HepG2 (cell line): ENCODE data around the gene KDM7A. TPM values are rescaled to one million over a fixed set of nuclear protein-coding genes. Genes with fewer than 3 reads are reported as not detected.

Experiments used
- ATAC-seq: fragments of 200-7000 bp; cut with Tn5 transposase; 3 replicates; pipeline ENCODE4 v1.9.1; 2020; ENCODE audit warnings: mild to moderate bottlenecking, moderate library complexity
- BruUV-seq: library from RNA; stranded (reverse); fragments of 400-500 nt; replicated peaks from 2 replicates; lab custom pipeline; 2021; lab: Mats Ljungman, UMichigan
- CTCF ChIA-PET: fragments of 300-600 bp; formaldehyde crosslinking; extraction: SDS; loops from one replicate; lab custom pipeline; 2021; ENCODE audit warnings: low total read pairs, inconsistent platforms, low intra/inter-chr PET ratio; lab: Yijun Ruan, JAX
- POLR2A ChIA-PET: fragments of 350-600 bp; sonication (Branson Sonifier 250); formaldehyde crosslinking; loops from one replicate; lab custom pipeline; 2020; ENCODE audit warnings: antibody characterized with exemption, inconsistent platforms; lab: Yijun Ruan, JAX
- DNase-seq: peaks from one replicate; pipeline ENCODE4 v3.0.0-alpha.2; 2015; ENCODE audit warnings: low spot score
- FAIRE-seq: peaks from 3 replicates; lab custom pipeline; 2011; peaks lifted over from hg19 to GRCh38; lab: Jason Lieb, UNC
- H2AFZ ChIP-seq: one replicate; pipeline ENCODE4 v1.6.1; 2011; ENCODE audit warnings: low read length, inconsistent platforms
- H3K27ac ChIP-seq: fragments of 300-600 bp; 3 replicates; pipeline ENCODE4 v1.8.0; 2011; ENCODE audit warnings: mixed run types, mild to moderate bottlenecking, mixed read lengths, low read length, inconsistent platforms; ENCODE audit not compliant: insufficient read depth; ENCODE audit errors: extremely low read length
- H3K27me3 ChIP-seq, 2 experiments: fragments of 200-600 bp in 1 of 2; 2 replicates in 1 of 2; 3 replicates in 1 of 2; pipeline versions ENCODE4 v1.6.0 to v1.8.0; 2011; ENCODE audit warnings: low read length in 2 of 2, mild to moderate bottlenecking in 2 of 2, moderate library complexity in 2 of 2, inconsistent platforms in 1 of 2; ENCODE audit not compliant: insufficient read depth in 2 of 2, control insufficient read depth in 1 of 2
- H3K36me3 ChIP-seq, 2 experiments: fragments of 200-600 bp in 1 of 2; replicated peaks in 1 of 2; 2 replicates in 1 of 2; 3 replicates in 1 of 2; pipeline versions ENCODE4 v1.5.1 to v1.8.0; 2011; ENCODE audit warnings: low read length in 2 of 2, inconsistent platforms in 1 of 2; ENCODE audit not compliant: insufficient read depth in 2 of 2, control insufficient read depth in 1 of 2
- H3K4me1 ChIP-seq: 2 replicates; pipeline ENCODE4 v1.5.1; 2012; ENCODE audit warnings: low read length, inconsistent platforms; ENCODE audit not compliant: insufficient read depth
- H3K4me2 ChIP-seq: 2 replicates; pipeline ENCODE4 v1.6.0; 2011; ENCODE audit warnings: low read depth, low read length, inconsistent platforms
- H3K4me3 ChIP-seq, 3 experiments: fragments of 200-600 bp in 1 of 3; sonication (generic), shearing (Covaris generic) in 1 of 3; replicated peaks in 1 of 3; 2 replicates each; pipeline ENCODE4 v1.5.1; 2011 to 2016; ENCODE audit warnings: low read length in 3 of 3, inconsistent platforms in 2 of 3, low read depth in 2 of 3, mild to moderate bottlenecking in 2 of 3, control low read depth in 1 of 3, mixed read lengths in 1 of 3; ENCODE audit not compliant: insufficient read depth in 1 of 3
- H3K79me2 ChIP-seq: one replicate; pipeline ENCODE4 v1.6.1; 2011; ENCODE audit warnings: low read length, inconsistent platforms; ENCODE audit not compliant: insufficient read depth
- H3K9ac ChIP-seq: 2 replicates; pipeline ENCODE4 v1.6.0; 2011; ENCODE audit warnings: mild to moderate bottlenecking, low read depth, low read length, inconsistent platforms; ENCODE audit not compliant: insufficient read depth
- H3K9me3 ChIP-seq: 2 replicates; pipeline ENCODE4 v1.5.1; 2012; ENCODE audit warnings: mild to moderate bottlenecking, low read length
- H4K20me1 ChIP-seq: 2 replicates; pipeline ENCODE4 v1.6.0; 2011; ENCODE audit warnings: inconsistent platforms, mild to moderate bottlenecking, low read length, moderate library complexity; ENCODE audit not compliant: insufficient read depth
- ATF7 ChIP-seq, 2 experiments: fragments of 450-650 bp in 1 of 2; sonication (generic) in 1 of 2; formaldehyde crosslinking in 1 of 2; IDR thresholded peaks; 2 replicates each; pipeline versions ENCODE4 v1.4.0 to v1.6.1; 2016 to 2020; ENCODE audit warnings: antibody characterized with exemption in 1 of 2, mild to moderate bottlenecking in 1 of 2, missing genetic modification reagents in 1 of 2
- CREB1 ChIP-seq, 2 experiments: fragments of 450-650 bp in 1 of 2; IDR thresholded peaks; 2 replicates each; pipeline ENCODE4 v1.6.1; 2016 to 2017; ENCODE audit warnings: control low read depth in 1 of 2, mild to moderate bottlenecking in 1 of 2, missing compliant biosample characterization in 1 of 2, missing genetic modification characterization in 1 of 2
- ZMYM3 ChIP-seq: sonication (generic); formaldehyde crosslinking; IDR thresholded peaks from 2 replicates; pipeline ENCODE4 v1.5.1; 2020; ENCODE audit warnings: mild to moderate bottlenecking, missing genetic modification reagents
- ZNF605 ChIP-seq: sonication (generic); formaldehyde crosslinking; IDR thresholded peaks from 2 replicates; pipeline ENCODE4 v1.8.0; 2022; ENCODE audit warnings: mild to moderate bottlenecking, missing genetic modification reagents
- ZNF720 ChIP-seq: sonication (generic); formaldehyde crosslinking; IDR thresholded peaks from 2 replicates; pipeline ENCODE4 v1.4.0; 2020; ENCODE audit warnings: missing genetic modification reagents
- ZNF766 ChIP-seq: sonication (generic); formaldehyde crosslinking; IDR thresholded peaks from 2 replicates; pipeline ENCODE4 v1.5.0; 2020; ENCODE audit warnings: missing genetic modification reagents, borderline replicate concordance
- WGBS: methylation state at CpG from one replicate; pipeline ENCODE4 v1.1.6; 2017; ENCODE audit warnings: low lambda C conversion rate; 5-methylcytosine and 5-hydroxymethylcytosine counted together
- in situ Hi-C: cut with HindIII; loops from 2 replicates; pipeline ENCODE4 v1.10.0; 2017; ENCODE audit warnings: low pct_unique_long_range_greater_than_20kb; ENCODE audit not compliant: extremely low pct_ligation_motif_present
- intact Hi-C: fragments of 100-400 bp; cut with micrococcal nuclease; formaldehyde crosslinking; loops from one replicate; pipeline ENCODE4 v1.10.0; 2022; ENCODE audit not compliant: unreplicated experiment
- polyA plus RNA-seq, 8 experiments: library from polyadenylated mRNA; depleted of rRNA in 3 of 8; stranded (reverse) in 7 of 8; unstranded in 1 of 8; fragments of >200 nt; fragmentation: Illumina TruSeq in 4 of 8; extraction: Trizol in 4 of 8; gene quantifications; 2 replicates each; pipeline versions ENCODE4 v1.2.1 to v1.2.3, GENCODE V29; 2011 to 2016; ENCODE audit warnings: low read depth in 4 of 8, missing spikeins in 1 of 8, mixed read lengths in 1 of 8; ENCODE audit not compliant: insufficient read depth in 1 of 8
- total RNA-seq, 5 experiments: library from RNA; depleted of rRNA; stranded (reverse); fragments of >200 nt; fragmentation: Illumina TruSeq; extraction: Trizol; gene quantifications; 2 replicates each; pipeline ENCODE4 v1.2.3, GENCODE V29; 2016; ENCODE audit warnings: low read depth in 1 of 5
- TF ChIP-seq, protein P1 (sequence below): IDR thresholded peaks from 2 replicates; pipeline ENCODE4 v1.6.1; 2012; ENCODE audit warnings: inconsistent platforms
- TF ChIP-seq, protein P2 (sequence below): fragments of 450-650 bp; IDR thresholded peaks from 2 replicates; pipeline ENCODE4 v1.6.1; 2016
- TF ChIP-seq, protein P3 (sequence below): IDR thresholded peaks from 2 replicates; pipeline ENCODE4 v1.6.1; 2018; ENCODE audit warnings: missing genetic modification reagents, mild to moderate bottlenecking, missing compliant biosample characterization
- TF ChIP-seq, protein P4 (sequence below): IDR thresholded peaks from 2 replicates; pipeline ENCODE4 v1.6.1; 2016; ENCODE audit warnings: missing compliant biosample characterization, missing genetic modification reagents, borderline replicate concordance

KDM7A gene
- total and polyA plus RNA-seq, 2 of the 13 experiments (the other 11 are each of a cell fraction or from before 2014, with no cell fraction given): 10.8 to 16.8 TPM

DNA sequence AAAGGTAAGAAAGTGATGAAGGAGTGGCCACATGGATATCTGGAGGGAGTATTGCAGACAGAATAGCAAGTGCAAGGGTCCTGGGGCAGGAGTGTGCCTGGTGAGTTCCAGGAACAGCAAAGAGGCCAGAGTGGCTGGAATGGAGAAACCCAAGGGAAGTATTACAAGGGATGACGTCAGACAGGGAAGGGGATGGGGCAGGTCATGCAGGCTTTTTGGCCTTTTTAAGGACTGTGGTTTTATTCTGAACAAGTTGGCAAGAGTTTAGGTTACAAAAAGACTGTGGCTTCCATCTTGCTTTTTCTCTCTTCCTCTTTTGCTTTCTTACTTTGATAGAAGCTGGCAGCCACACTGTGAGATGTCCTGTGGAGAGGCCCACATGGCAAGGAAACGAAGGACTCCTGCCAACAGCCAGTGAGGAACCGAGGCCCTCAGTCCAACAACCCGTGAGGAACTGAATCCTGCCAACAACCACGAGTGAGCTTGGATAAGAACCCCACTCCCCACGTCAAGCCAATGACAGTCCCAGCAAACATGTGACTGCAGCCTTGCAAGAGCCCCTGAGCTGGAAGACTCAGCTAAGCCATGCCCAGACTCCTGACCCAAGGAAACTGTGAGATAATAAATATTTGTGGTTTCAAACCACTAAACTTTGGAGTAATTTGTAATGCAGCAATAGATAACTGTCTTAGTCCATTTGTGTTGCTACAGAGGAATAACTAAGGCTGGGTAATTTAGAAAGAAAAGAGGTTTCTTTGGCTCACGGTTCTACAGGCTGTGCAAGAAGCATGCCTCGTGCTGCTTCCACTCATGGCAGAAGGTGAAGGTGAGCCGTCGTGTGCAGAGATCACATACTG lies 19.8 kb upstream of the KDM7A start:
- Histone ChIP-seq H4K20me1 (no peaks in the 10 kb centered on the region), H3K4me2 (peak overlapping the region; percentile 20; the same call in 1 of the 2 replicates), H3K27ac (no peak overlapping the region), H3K9ac (no peak overlapping the region), H3K36me3 (no peaks in the 10 kb centered on the region), H3K27me3 (peaks cover 0 to 11% of the 10 kb centered on the region in 2 experiments; a peak in 2 of 5 replicates), H3K4me1 (peaks cover 52% of the 10 kb centered on the region), H3K79me2 (no peaks in the 10 kb centered on the region), H3K9me3 (no peaks in the 10 kb centered on the region), H2AFZ (no peak overlapping the region), H3K4me3 (no peak overlapping the region)
- TF ChIP-seq CREB1 (IDR thresholded peaks at IDR 0.05) (peak; percentile 77), CREB1 (CRISPR knock-in tag; IDR thresholded peaks at IDR 0.05) (no peak), ZNF605 (CRISPR knock-in tag) (0 out of 2 replicates have a peak, but pooled peaks have one; percentile 29), ZNF720 (no peak), ATF7 (IDR thresholded peaks at IDR 0.05) (peak; percentile 91), ATF7 (CRISPR knock-in tag; IDR thresholded peaks at IDR 0.05) (no peak), ZNF766 (CRISPR knock-in tag) (peak; percentile 69; the same call in 1 of the 2 replicates), ZMYM3 (CRISPR knock-in tag) (0 out of 2 replicates have a peak, but pooled peaks have one; percentile 40)
- TF ChIP-seq, protein P1, sequence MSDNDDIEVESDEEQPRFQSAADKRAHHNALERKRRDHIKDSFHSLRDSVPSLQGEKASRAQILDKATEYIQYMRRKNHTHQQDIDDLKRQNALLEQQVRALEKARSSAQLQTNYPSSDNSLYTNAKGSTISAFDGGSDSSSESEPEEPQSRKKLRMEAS: peak; percentile 68; the same call in 1 of the 2 replicates
- TF ChIP-seq, protein P2, sequence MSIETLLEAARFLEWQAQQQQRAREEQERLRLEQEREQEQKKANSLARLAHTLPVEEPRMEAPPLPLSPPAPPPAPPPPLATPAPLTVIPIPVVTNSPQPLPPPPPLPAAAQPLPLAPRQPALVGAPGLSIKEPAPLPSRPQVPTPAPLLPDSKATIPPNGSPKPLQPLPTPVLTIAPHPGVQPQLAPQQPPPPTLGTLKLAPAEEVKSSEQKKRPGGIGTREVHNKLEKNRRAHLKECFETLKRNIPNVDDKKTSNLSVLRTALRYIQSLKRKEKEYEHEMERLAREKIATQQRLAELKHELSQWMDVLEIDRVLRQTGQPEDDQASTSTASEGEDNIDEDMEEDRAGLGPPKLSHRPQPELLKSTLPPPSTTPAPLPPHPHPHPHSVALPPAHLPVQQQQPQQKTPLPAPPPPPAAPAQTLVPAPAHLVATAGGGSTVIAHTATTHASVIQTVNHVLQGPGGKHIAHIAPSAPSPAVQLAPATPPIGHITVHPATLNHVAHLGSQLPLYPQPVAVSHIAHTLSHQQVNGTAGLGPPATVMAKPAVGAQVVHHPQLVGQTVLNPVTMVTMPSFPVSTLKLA: no peak
- TF ChIP-seq, protein P3, sequence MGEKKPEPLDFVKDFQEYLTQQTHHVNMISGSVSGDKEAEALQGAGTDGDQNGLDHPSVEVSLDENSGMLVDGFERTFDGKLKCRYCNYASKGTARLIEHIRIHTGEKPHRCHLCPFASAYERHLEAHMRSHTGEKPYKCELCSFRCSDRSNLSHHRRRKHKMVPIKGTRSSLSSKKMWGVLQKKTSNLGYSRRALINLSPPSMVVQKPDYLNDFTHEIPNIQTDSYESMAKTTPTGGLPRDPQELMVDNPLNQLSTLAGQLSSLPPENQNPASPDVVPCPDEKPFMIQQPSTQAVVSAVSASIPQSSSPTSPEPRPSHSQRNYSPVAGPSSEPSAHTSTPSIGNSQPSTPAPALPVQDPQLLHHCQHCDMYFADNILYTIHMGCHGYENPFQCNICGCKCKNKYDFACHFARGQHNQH: 0 out of 2 replicates have a peak, but pooled peaks have one; percentile 18
- TF ChIP-seq, protein P4, sequence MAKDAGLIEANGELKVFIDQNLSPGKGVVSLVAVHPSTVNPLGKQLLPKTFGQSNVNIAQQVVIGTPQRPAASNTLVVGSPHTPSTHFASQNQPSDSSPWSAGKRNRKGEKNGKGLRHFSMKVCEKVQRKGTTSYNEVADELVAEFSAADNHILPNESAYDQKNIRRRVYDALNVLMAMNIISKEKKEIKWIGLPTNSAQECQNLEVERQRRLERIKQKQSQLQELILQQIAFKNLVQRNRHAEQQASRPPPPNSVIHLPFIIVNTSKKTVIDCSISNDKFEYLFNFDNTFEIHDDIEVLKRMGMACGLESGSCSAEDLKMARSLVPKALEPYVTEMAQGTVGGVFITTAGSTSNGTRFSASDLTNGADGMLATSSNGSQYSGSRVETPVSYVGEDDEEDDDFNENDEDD: peak; percentile 33; the same call in 1 of the 2 replicates
- ChIA-PET CTCF (no interaction called here), POLR2A (interaction anchor here (1.1 kb wide), 1 partner anchor 33 kb away, joined by 3 read pairs; no protein-coding TSS in a partner anchor)
- ATAC-seq (no peak), FAIRE-seq (no peak), DNase-seq (no peak)
- intact Hi-C loops (no loop called here), in situ Hi-C loops (no loop called here)
- 21% methylated on average over 10 of the region's 10 CpGs for WGBS
- no TSS peak for BruUV-seq
